ENCODE results near the gene TMEM218. TPM values are rescaled to one million over a fixed set of nuclear protein-coding genes. Genes with fewer than 3 reads are reported as not detected.

Gene TMEM218
- total and polyA plus RNA-seq, 7 donors, result 12.0 to 34.6 (median 23.3) TPM

DNA sequence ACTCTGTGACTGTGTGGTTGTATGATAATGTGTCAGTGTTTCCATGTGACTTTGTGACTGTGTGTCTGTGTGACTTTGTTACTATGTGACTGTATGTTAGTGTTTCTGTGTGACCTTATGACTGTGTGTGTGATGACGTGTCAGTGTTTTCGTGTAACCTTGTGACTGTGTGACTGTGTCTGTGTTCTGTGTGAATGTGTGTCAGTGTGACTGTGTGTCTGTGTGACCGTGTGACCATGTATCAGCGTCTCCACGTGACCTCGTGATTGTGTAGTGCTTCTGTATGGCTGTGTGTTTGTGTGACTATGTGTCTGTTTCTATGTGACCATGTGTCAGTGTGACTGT lies 43.6 kb upstream of the TMEM218 start:
- Histone ChIP-seq H3K9me3 (no peaks in the 10 kb centered on the region), H3K4me3 (no peak overlapping the region), H3K4me1 (no peaks in the 10 kb centered on the region), H3K27ac (no peak overlapping the region), H3K27me3 (no peaks in the 10 kb centered on the region), H3K36me3 (no peaks in the 10 kb centered on the region)
- intact Hi-C loops (cut with DNase I), result no loop called here
- WGBS, 2 donors, result 89 to 90% methylated on average over 6 of the region's 6 CpGs
- no peak for DNase-seq
- TF ChIP-seq POLR2A (IDR thresholded peaks at IDR 0.05), result no peak
- TF ChIP-seq POLR2AphosphoS5 (IDR thresholded peaks at IDR 0.05), result no peak
- TF ChIP-seq EP300 (IDR thresholded peaks at IDR 0.05), result no peak
- TF ChIP-seq, protein P1, sequence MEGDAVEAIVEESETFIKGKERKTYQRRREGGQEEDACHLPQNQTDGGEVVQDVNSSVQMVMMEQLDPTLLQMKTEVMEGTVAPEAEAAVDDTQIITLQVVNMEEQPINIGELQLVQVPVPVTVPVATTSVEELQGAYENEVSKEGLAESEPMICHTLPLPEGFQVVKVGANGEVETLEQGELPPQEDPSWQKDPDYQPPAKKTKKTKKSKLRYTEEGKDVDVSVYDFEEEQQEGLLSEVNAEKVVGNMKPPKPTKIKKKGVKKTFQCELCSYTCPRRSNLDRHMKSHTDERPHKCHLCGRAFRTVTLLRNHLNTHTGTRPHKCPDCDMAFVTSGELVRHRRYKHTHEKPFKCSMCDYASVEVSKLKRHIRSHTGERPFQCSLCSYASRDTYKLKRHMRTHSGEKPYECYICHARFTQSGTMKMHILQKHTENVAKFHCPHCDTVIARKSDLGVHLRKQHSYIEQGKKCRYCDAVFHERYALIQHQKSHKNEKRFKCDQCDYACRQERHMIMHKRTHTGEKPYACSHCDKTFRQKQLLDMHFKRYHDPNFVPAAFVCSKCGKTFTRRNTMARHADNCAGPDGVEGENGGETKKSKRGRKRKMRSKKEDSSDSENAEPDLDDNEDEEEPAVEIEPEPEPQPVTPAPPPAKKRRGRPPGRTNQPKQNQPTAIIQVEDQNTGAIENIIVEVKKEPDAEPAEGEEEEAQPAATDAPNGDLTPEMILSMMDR (IDR thresholded peaks at IDR 0.05), result no peak

DNA sequence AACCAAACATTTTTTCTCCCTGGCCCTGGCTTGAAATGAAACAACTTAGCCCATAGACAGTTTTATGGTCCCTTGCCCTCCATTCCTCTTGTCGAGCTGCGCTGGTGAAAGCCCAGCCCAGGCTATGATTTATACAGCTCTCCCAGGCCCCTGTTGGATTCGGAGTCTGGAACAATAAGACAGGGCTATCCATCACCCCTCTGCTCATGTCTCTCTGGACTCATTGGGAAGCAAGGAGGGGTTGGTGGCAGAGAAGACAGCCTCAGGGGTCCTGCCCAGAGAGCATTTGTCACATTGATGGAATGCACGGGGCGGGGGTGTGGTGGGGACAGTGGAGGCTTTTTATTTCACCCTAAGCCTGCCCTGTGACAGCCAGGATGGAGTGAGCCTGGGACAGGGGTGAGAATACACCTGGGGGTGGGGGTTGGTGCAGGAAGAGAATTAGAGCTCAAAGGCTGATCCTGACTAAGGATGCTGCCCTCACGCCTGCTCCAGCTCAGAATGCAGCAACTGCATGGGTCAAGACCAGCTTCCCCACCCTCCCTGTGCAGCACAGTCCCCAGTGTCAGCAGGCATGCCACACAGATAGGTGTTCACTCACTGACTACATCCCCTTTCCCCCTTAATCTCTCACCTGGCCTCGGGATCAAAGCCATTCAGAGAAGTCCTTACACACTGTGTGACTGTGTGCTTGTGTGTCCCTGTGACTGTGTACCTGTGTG lies 43.1 kb upstream of the TMEM218 start:
- no peaks in the 10 kb centered on the region for H3K27me3 ChIP-seq
- H3K27ac ChIP-seq, result no peak overlapping the region
- no peaks in the 10 kb centered on the region for H3K9me3 ChIP-seq
- intact Hi-C loops (cut with DNase I), result no loop called here
- 28 to 38% methylated on average over 7 of the region's 7 CpGs for WGBS, 2 donors
- TF ChIP-seq POLR2AphosphoS5 (IDR thresholded peaks at IDR 0.05) (no peak), EP300 (IDR thresholded peaks at IDR 0.05) (no peak), POLR2A (IDR thresholded peaks at IDR 0.05) (no peak)
- TF ChIP-seq, protein P1 (IDR thresholded peaks at IDR 0.05), result no peak
- no peaks in the 10 kb centered on the region for H3K4me1 ChIP-seq
- no peak overlapping the region for H3K4me3 ChIP-seq
- DNase-seq, result no peak
- no peaks in the 10 kb centered on the region for H3K36me3 ChIP-seq

DNA sequence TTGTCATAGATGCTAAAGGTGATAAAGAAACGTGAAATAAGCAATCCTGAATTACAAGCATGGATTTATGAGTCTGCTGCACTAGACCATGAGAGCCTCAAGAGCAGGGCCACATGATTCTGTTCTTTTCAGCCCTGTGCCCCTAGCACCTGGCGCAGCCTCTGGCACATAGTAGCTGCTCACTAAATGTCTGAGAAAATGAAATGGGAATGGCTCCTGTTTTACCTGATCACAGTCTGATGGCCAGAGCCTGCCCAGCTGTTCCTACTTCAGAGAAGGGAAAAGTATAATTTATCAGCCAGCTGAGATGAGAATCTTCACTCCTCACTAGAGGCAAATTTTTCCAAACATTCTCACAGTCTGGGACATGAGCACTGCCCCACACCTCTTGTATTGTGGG lies 42.4 kb upstream of the TMEM218 start:
- Histone ChIP-seq H3K4me3 (no peak overlapping the region), H3K4me1 (no peaks in the 10 kb centered on the region), H3K27ac (no peak overlapping the region), H3K9me3 (no peaks in the 10 kb centered on the region), H3K36me3 (no peaks in the 10 kb centered on the region), H3K27me3 (no peaks in the 10 kb centered on the region)
- no peak for TF ChIP-seq POLR2A (IDR thresholded peaks at IDR 0.05)
- TF ChIP-seq EP300 (IDR thresholded peaks at IDR 0.05), result no peak
- TF ChIP-seq POLR2AphosphoS5 (IDR thresholded peaks at IDR 0.05), result no peak
- TF ChIP-seq, protein P1 (IDR thresholded peaks at IDR 0.05), result no peak
- intact Hi-C loops (cut with DNase I), result no loop called here
- WGBS, 2 donors, result 58 to 78% methylated on average over 2 of the region's 2 CpGs
- DNase-seq, result no peak

DNA sequence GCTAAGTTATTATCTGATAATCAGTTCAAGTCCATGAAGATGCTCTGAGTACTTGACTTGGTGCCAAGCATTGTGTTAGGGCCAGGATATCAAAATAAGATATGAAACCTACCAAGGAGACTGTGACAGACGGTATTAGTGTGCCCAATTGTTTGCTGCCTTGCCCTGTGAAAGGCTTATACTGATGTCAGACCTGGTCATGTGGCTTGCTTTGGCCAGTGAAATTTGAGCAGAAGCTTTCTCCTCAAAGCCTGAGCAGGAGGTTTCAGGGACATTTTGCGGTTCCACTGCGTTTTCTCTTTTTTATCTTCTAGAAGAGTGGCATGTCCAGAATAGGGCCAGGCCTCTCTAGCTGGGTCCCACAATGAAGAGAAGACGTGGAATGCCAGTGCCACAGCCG lies 37.3 kb upstream of the TMEM218 start:
- H3K4me3 ChIP-seq, result no peak overlapping the region
- DNase-seq, result no peak
- H3K4me1 ChIP-seq, result no peaks in the 10 kb centered on the region
- H3K9me3 ChIP-seq, result no peaks in the 10 kb centered on the region
- TF ChIP-seq, protein P1 (IDR thresholded peaks at IDR 0.05), result no peak
- TF ChIP-seq POLR2A (IDR thresholded peaks at IDR 0.05), result no peak
- TF ChIP-seq POLR2AphosphoS5 (IDR thresholded peaks at IDR 0.05), result no peak
- no peak for TF ChIP-seq EP300 (IDR thresholded peaks at IDR 0.05)
- 57 to 77% methylated on average over 5 of the region's 5 CpGs for WGBS, 2 donors
- H3K27me3 ChIP-seq, result no peaks in the 10 kb centered on the region
- intact Hi-C loops (cut with DNase I), result no loop called here
- H3K27ac ChIP-seq, result no peak overlapping the region
- no peaks in the 10 kb centered on the region for H3K36me3 ChIP-seq

DNA sequence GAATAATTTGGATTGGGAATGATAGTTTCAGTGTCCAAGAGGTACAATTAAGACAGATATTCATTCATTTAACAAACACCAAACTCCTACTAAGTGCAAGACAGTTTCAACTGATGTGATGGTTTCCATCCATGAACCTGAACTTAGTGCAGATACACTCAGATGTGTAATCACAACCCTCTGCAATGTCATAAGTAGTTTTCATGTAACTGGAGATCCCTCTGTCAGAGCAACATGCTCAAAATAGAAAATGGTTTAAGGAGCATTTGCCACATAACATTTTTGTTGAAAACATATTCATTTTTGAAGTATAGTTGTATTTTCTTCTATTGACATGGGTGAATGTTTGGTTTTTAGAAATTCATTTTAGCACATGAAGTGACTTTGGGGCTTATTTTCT lies 36.6 kb upstream of the TMEM218 start:
- H3K36me3 ChIP-seq, result no peaks in the 10 kb centered on the region
- no peak overlapping the region for H3K4me3 ChIP-seq
- H3K9me3 ChIP-seq, result no peaks in the 10 kb centered on the region
- H3K27me3 ChIP-seq, result no peaks in the 10 kb centered on the region
- TF ChIP-seq EP300 (IDR thresholded peaks at IDR 0.05) (no peak), POLR2A (IDR thresholded peaks at IDR 0.05) (no peak), POLR2AphosphoS5 (IDR thresholded peaks at IDR 0.05) (no peak)
- TF ChIP-seq, protein P1 (IDR thresholded peaks at IDR 0.05), result no peak
- H3K4me1 ChIP-seq, result no peaks in the 10 kb centered on the region
- no peak overlapping the region for H3K27ac ChIP-seq
- intact Hi-C loops (cut with DNase I), result no loop called here
- no peak for DNase-seq
